Astrocyte (in vitro differentiated cells and primary cell): Measurements from ENCODE around the gene AIPL1.

Experiments
- CTCF ChIP-seq: IDR thresholded peaks from 2 replicates; pipeline ENCODE4 v1.5.1; 2011; ENCODE audit warnings: low read depth, mild to moderate bottlenecking, inconsistent platforms, low read length, moderate library complexity; ENCODE audit not compliant: insufficient read depth
- EZH2 ChIP-seq: IDR thresholded peaks from 2 replicates; pipeline ENCODE4 v1.6.1; 2012; ENCODE audit warnings: mild to moderate bottlenecking, low read length, inconsistent platforms; ENCODE audit not compliant: insufficient read depth

DNA sequence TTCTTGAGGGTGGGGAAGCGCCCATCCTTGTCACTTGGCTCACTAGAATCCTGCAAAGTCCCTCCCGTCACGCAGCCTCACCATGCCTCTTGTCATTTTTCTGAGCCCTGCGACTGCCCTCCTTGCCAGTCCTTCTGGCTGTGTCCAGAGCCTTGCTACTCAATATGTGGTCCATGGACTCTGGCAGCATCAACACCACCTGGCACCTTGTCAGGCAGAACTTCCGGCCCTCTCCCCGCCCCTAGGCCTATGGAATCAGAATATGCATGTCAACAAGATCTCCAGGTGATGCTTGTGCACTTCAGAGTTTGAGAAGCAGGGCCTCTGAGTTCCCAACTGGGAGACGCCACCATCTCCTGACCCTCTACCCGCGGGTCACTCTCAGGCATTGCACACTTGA, 21.4 kb upstream of the AIPL1 start:
- TF ChIP-seq CTCF (no peak), EZH2 (no peak)
